GM12892 (cell line): ENCODE measurements around the gene FLNB.

Experiments
- POLR2A ChIP-seq: IDR thresholded peaks from 2 replicates; pipeline ENCODE4 v1.6.1; 2011; ENCODE audit warnings: low read depth, low read length, control low read depth
- POLR2AphosphoS5 ChIP-seq: IDR thresholded peaks from 2 replicates; pipeline ENCODE4 v1.6.1; 2011; ENCODE audit warnings: low read depth, low read length, control low read depth
- TAF1 ChIP-seq: IDR thresholded peaks from 2 replicates; pipeline ENCODE4 v1.6.1; 2011; ENCODE audit warnings: low read depth, mild to moderate bottlenecking, control low read depth, low read length, borderline replicate concordance

- no peak for TF ChIP-seq POLR2AphosphoS5
- TF ChIP-seq POLR2A: no peak
- TF ChIP-seq TAF1: no peak
Observed at GRCh38 chr3:58157700-58158099, 149.5 kb downstream of the FLNB start.
